ENCODE data around the gene PPP4R1. TPM values are rescaled to one million over a fixed set of nuclear protein-coding genes. Genes with fewer than 3 reads are reported as not detected.

The PPP4R1 gene
- total RNA-seq (ENCODE audit: unreplicated experiment): 173 TPM
- long read RNA-seq, partial matches to known transcripts: 5 of 16 reads
- long read RNA-seq, other reads (novel, unspliced or antisense): 7 of 16 reads

GRCh38 chr18:9614401-9615279, at the start of gene PPP4R1:
Gene PPP4R1 (minus strand): TSS chr18:9614559. CDS start chr18:9614484, 75 bp downstream.
- peak; percentile 82 for DNase-seq (ENCODE audit: low spot score)
- Mint-ChIP-seq H3K27me3 (ENCODE audit: unreplicated experiment) (peaks cover 14% of the 10 kb centered on the region), H3K4me1 (ENCODE audit: unreplicated experiment) (peaks cover 34% of the 10 kb centered on the region), H3K27ac (ENCODE audit: unreplicated experiment) (peak within 1 kb of the TSS; percentile 99), H3K4me3 (ENCODE audit: unreplicated experiment) (peak within 1 kb of the TSS; percentile 100), H3K9me3 (ENCODE audit: unreplicated experiment) (no peaks in the 10 kb centered on the region), H3K36me3 (ENCODE audit: low read depth, unreplicated experiment) (peaks cover 24% of the 10 kb centered on the region)
- no peak for TF ChIP-seq CTCF (IDR thresholded peaks at IDR 0.05; ENCODE audit: unreplicated experiment)

GRCh38 chr18:9663377-9663776, 49.0 kb upstream of the PPP4R1 start:
- peaks cover 9% of the 10 kb centered on the region for H3K4me1 Mint-ChIP-seq (ENCODE audit: unreplicated experiment)
- H3K9me3 Mint-ChIP-seq (ENCODE audit: unreplicated experiment): no peaks in the 10 kb centered on the region
- H3K4me3 Mint-ChIP-seq (ENCODE audit: unreplicated experiment): no peak overlapping the region

GRCh38 chr18:9661564-9661963, 47.2 kb upstream of the PPP4R1 start:
- peaks cover 9% of the 10 kb centered on the region for H3K4me1 Mint-ChIP-seq (ENCODE audit: unreplicated experiment)
- H3K27ac Mint-ChIP-seq (ENCODE audit: unreplicated experiment): no peak overlapping the region
- no peaks in the 10 kb centered on the region for H3K9me3 Mint-ChIP-seq (ENCODE audit: unreplicated experiment)
- no peak overlapping the region for H3K4me3 Mint-ChIP-seq (ENCODE audit: unreplicated experiment)
- no peaks in the 10 kb centered on the region for H3K27me3 Mint-ChIP-seq (ENCODE audit: unreplicated experiment)
- DNase-seq (ENCODE audit: low spot score): no peak
- no peak for TF ChIP-seq CTCF (IDR thresholded peaks at IDR 0.05; ENCODE audit: unreplicated experiment)
- no peaks in the 10 kb centered on the region for H3K36me3 Mint-ChIP-seq (ENCODE audit: low read depth, unreplicated experiment)

More at GRCh38 chr18:9663377-9663776, 49.0 kb upstream of the PPP4R1 start:
- DNase-seq (ENCODE audit: low spot score): no peak
- H3K27ac Mint-ChIP-seq (ENCODE audit: unreplicated experiment): no peak overlapping the region
- H3K36me3 Mint-ChIP-seq (ENCODE audit: low read depth, unreplicated experiment): no peaks in the 10 kb centered on the region
- H3K27me3 Mint-ChIP-seq (ENCODE audit: unreplicated experiment): no peaks in the 10 kb centered on the region
- no peak for TF ChIP-seq CTCF (IDR thresholded peaks at IDR 0.05; ENCODE audit: unreplicated experiment)

- Mint-ChIP-seq H3K27ac (ENCODE audit: unreplicated experiment) (no peak overlapping the region), H3K9me3 (ENCODE audit: unreplicated experiment) (no peaks in the 10 kb centered on the region), H3K4me3 (ENCODE audit: unreplicated experiment) (no peak overlapping the region), H3K36me3 (ENCODE audit: low read depth, unreplicated experiment) (no peaks in the 10 kb centered on the region), H3K27me3 (ENCODE audit: unreplicated experiment) (no peaks in the 10 kb centered on the region), H3K4me1 (ENCODE audit: unreplicated experiment) (peaks cover 9% of the 10 kb centered on the region)
- no peak for DNase-seq (ENCODE audit: low spot score)
- TF ChIP-seq CTCF (IDR thresholded peaks at IDR 0.05; ENCODE audit: unreplicated experiment): no peak
Measured at GRCh38 chr18:9659499-9660375, 45.4 kb upstream of the PPP4R1 start.
